Heart left ventricle (tissue), 13 donors: ENCODE results near the gene CTNND2.

Source experiments
- CTCF ChIP-seq, 12 donors: fragments of 200-600 bp; sonication (generic) in 4 of 12; IDR thresholded peaks; one replicate each; pipeline versions ENCODE4 v1.5.0 to v1.8.0; 2018 to 2022; ENCODE audit warnings: antibody characterized with exemption in 12 of 12, mild to moderate bottlenecking in 5 of 12
- POLR2A ChIP-seq, 2 donors: fragments of 450-650 bp; IDR thresholded peaks; one replicate each; pipeline ENCODE4 v1.6.1; 2017; ENCODE audit warnings: antibody characterized with exemption in 2 of 2, mild to moderate bottlenecking in 2 of 2, moderate library complexity in 2 of 2
- donor health status: ischemic (EF 13 %, LVEDD 7.1; RV severe dilation, severe dysfunction).
- donor health status: DM: no; HTN: yes; CAD: no.
- donor health status: DM: no; HTN: no; CAD: no.
- donor health status: ischemic (EF 25% LVEDD 6.9; RV normal size, moderate dysfunction).
- donor health status: ischemic (EF 25% LVEDD 5.7; RV mildly dilated, moderate dysfunction).
- donor health status: ischemic (EF 35%, LVEDD 5.7; RV mildly dilated, moderate dysfunction).
- donor health status: nonischemic (EF 11% LVEDD 7.7; RV severe dilation, severe dysfunction).
- donor health status: DM: yes; HTN: yes; CAD: no.
- donor health status: PGD.
- donor health status: ischemic (EF 29% LVEDD 5.4; RV normal size, mild dysfunction).
- donor health status: nonischemic (EF 23%, LVEDD 6.1; RV moderate dilation, normal function).

DNA sequence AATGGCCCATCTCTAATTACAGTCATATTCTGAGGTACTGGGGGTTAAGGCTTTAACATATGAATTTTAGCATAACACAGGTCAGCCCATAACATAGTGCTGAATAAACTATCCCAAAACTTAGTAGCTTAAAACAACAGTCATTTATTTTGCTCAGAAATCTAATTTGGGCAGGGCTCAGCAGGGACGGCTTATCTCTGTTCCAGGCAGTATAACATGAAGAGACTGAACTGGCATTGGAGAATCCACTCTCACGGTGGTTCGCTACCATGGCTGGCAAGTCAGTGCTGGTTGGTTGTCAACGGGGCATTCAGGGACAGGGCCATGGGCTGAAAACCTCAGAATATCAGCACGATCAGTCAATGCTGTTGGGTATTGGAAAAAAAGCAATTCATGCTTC lies 622.4 kb downstream of the CTNND2 start:
- no peak for TF ChIP-seq CTCF (IDR thresholded peaks at IDR 0.05)
- no peak for TF ChIP-seq POLR2A (IDR thresholded peaks at IDR 0.05)
